ENCODE measurements around the gene SRI. TPM values are rescaled to one million over a fixed set of nuclear protein-coding genes. Genes with fewer than 3 reads are reported as not detected.

The SRI gene
- polyA plus RNA-seq, 1 donor (not counting 4 experiments of a cell fraction or from before 2014, with no cell fraction given): 206 TPM

DNA sequence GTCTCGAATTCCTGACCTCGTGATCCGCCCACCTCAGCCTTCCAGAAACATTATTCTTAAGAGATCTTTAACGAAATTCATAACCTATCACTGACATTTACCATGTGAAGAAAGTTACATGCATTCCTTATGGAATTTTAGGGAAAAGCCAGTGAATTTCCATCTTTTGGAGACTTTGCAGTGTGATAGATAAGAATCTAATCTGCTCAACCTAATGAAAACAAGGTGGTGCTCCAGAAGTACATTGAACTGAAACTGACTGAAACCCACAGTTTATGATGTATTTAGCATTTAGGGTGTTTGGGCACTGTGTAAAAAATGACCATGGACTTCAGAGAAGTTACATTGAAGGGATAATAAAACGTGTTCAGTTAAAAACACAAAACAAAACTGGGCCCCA is 43.6 kb downstream of the SRI start:
- dilution Hi-C loops (cut with MboI; ENCODE audit: extremely low pct_ligation_motif_present, low sequenced_read_pairs): no loop called here
- no peak overlapping the region for H2AFZ ChIP-seq (ENCODE audit: control insufficient read depth, low read length)

DNA sequence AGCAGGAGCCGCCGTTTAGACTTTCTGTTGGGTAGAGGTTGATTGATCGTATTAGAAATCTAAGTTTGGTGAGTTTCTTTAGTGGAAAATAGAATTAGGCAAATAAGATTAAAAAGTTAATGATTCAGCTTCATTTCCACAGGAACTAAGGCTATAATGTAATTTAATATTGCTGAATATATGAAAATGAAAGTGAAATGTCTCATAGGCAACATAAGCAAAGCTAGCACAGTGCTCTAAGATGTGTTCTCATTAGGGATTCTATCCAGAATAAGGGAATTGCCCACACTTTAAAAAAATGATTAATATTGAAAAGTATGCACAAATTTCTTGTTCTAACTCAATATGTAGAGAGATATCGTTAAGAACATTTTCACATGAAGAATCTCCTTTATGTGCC is 47.0 kb downstream of the SRI start:
- no peak for DNase-seq (ENCODE audit: low read depth, low spot score)
- H3K36me3 ChIP-seq (ENCODE audit: control insufficient read depth in 2 of 2, extremely low read depth in 1 of 2, insufficient read depth in 2 of 2, low read length in 2 of 2): no peaks in the 10 kb centered on the region
- no peaks in the 10 kb centered on the region for H3K4me1 ChIP-seq (ENCODE audit: control insufficient read depth, extremely low read depth, insufficient read depth, low read length)
- no peak for FAIRE-seq
- H3K79me2 ChIP-seq (ENCODE audit: control insufficient read depth, insufficient read depth, low read length): no peaks in the 10 kb centered on the region
- no peaks in the 10 kb centered on the region for H4K20me1 ChIP-seq (ENCODE audit: control insufficient read depth, extremely low read depth, insufficient read depth, low read length)
- no peak overlapping the region for H3K9ac ChIP-seq (ENCODE audit: control insufficient read depth, extremely low read depth, insufficient read depth, low read length)
- H3K4me2 ChIP-seq (ENCODE audit: control insufficient read depth, extremely low read depth, insufficient read depth, low read depth, low read length): no peak overlapping the region
- H3K9me3 ChIP-seq (ENCODE audit: control insufficient read depth, low read depth, low read length): no peaks in the 10 kb centered on the region
- H2AFZ ChIP-seq (ENCODE audit: control insufficient read depth, low read length): no peak overlapping the region
- H3K27me3 ChIP-seq (ENCODE audit: control insufficient read depth, extremely low read depth, insufficient read depth, low read length): no peaks in the 10 kb centered on the region
- dilution Hi-C loops (cut with MboI; ENCODE audit: extremely low pct_ligation_motif_present, low sequenced_read_pairs): no loop called here
- H3K9me1 ChIP-seq (ENCODE audit: control insufficient read depth, extremely low read depth, insufficient read depth, low read length): no peaks in the 10 kb centered on the region
- H3K4me3 ChIP-seq (ENCODE audit: control insufficient read depth in 2 of 3, extremely low read depth in 1 of 3, insufficient read depth in 2 of 3, low read depth in 1 of 3, low read length in 3 of 3): no peak overlapping the region
- no peak overlapping the region for H3K27ac ChIP-seq (ENCODE audit: control insufficient read depth, insufficient read depth, low read length)
- TF ChIP-seq CTCF (optimal IDR thresholded peaks at IDR 0.05 in 1 of 3, IDR thresholded peaks at IDR 0.05 in 1 of 3, conservative IDR thresholded peaks at IDR 0.05 in 1 of 3; ENCODE audit: extremely low read depth in 1 of 3, insufficient read depth in 2 of 3, low read length in 3 of 3): no peak
- no peak for TF ChIP-seq EZH2 (IDR thresholded peaks at IDR 0.05; ENCODE audit: low read length)

More for the DNA sequence above, 43.6 kb downstream of the SRI start:
- DNase-seq (ENCODE audit: low read depth, low spot score) (no peak), FAIRE-seq (no peak)
- H3K9me3 ChIP-seq (ENCODE audit: control insufficient read depth, low read depth, low read length): no peaks in the 10 kb centered on the region
- no peak overlapping the region for H3K9ac ChIP-seq (ENCODE audit: control insufficient read depth, extremely low read depth, insufficient read depth, low read length)
- no peaks in the 10 kb centered on the region for H3K79me2 ChIP-seq (ENCODE audit: control insufficient read depth, insufficient read depth, low read length)
- TF ChIP-seq EZH2 (IDR thresholded peaks at IDR 0.05; ENCODE audit: low read length) (no peak), CTCF (optimal IDR thresholded peaks at IDR 0.05 in 1 of 3, IDR thresholded peaks at IDR 0.05 in 1 of 3, conservative IDR thresholded peaks at IDR 0.05 in 1 of 3; ENCODE audit: extremely low read depth in 1 of 3, insufficient read depth in 2 of 3, low read length in 3 of 3) (no peak)
- no peak overlapping the region for H3K4me3 ChIP-seq (ENCODE audit: control insufficient read depth in 2 of 3, extremely low read depth in 1 of 3, insufficient read depth in 2 of 3, low read depth in 1 of 3, low read length in 3 of 3)
- H3K36me3 ChIP-seq (ENCODE audit: control insufficient read depth in 2 of 2, extremely low read depth in 1 of 2, insufficient read depth in 2 of 2, low read length in 2 of 2): no peaks in the 10 kb centered on the region
- no peaks in the 10 kb centered on the region for H4K20me1 ChIP-seq (ENCODE audit: control insufficient read depth, extremely low read depth, insufficient read depth, low read length)
- H3K4me1 ChIP-seq (ENCODE audit: control insufficient read depth, extremely low read depth, insufficient read depth, low read length): no peaks in the 10 kb centered on the region
- no peaks in the 10 kb centered on the region for H3K27me3 ChIP-seq (ENCODE audit: control insufficient read depth, extremely low read depth, insufficient read depth, low read length)
- no peak overlapping the region for H3K27ac ChIP-seq (ENCODE audit: control insufficient read depth, insufficient read depth, low read length)
- no peaks in the 10 kb centered on the region for H3K9me1 ChIP-seq (ENCODE audit: control insufficient read depth, extremely low read depth, insufficient read depth, low read length)
- H3K4me2 ChIP-seq (ENCODE audit: control insufficient read depth, extremely low read depth, insufficient read depth, low read depth, low read length): no peak overlapping the region
